ENCODE data around the gene KCND2.
A peak's percentile ranks its signal among the peaks of the same experiment; 100 is the strongest.

KCND2 gene

GRCh38 chr7:120714945-120715344 is 442.0 kb downstream of the KCND2 start:
- DNase-seq: no peak

- no peak for DNase-seq
Measured at GRCh38 chr7:120716307-120716706, 443.3 kb downstream of the KCND2 start.

- no peak for DNase-seq
Measured at GRCh38 chr7:120717166-120717565, 444.2 kb downstream of the KCND2 start.

- no peak for DNase-seq
Measured at GRCh38 chr7:120718361-120718760, 445.4 kb downstream of the KCND2 start.

- no peak for DNase-seq
Measured at GRCh38 chr7:120720317-120720716, 447.3 kb downstream of the KCND2 start.

GRCh38 chr7:120723465-120724385 is 450.8 kb downstream of the KCND2 start:
- DNase-seq: no peak

GRCh38 chr7:120724448-120724847 is 451.5 kb downstream of the KCND2 start:
- no peak for DNase-seq

GRCh38 chr7:120724955-120725354 is 452.0 kb downstream of the KCND2 start:
- no peak for DNase-seq

GRCh38 chr7:120725376-120726039 is 452.5 kb downstream of the KCND2 start:
- DNase-seq: no peak

GRCh38 chr7:120729245-120729644 is 456.3 kb downstream of the KCND2 start:
- DNase-seq: no peak

GRCh38 chr7:120731271-120731670 is 458.3 kb downstream of the KCND2 start:
- no peak for DNase-seq

GRCh38 chr7:120732256-120732655 is 459.3 kb downstream of the KCND2 start:
- no peak for DNase-seq

- no peak for DNase-seq
Measured at GRCh38 chr7:120733143-120733542, 460.2 kb downstream of the KCND2 start.

GRCh38 chr7:120733835-120734234 is 460.9 kb downstream of the KCND2 start:
- no peak for DNase-seq

GRCh38 chr7:120735791-120736190 is 462.8 kb downstream of the KCND2 start:
- DNase-seq: no peak

GRCh38 chr7:120738816-120739215 is 465.8 kb downstream of the KCND2 start:
- DNase-seq: no peak

GRCh38 chr7:120740348-120740747 is 467.4 kb downstream of the KCND2 start:
- DNase-seq: no peak

- peak in 1 of 2 experiments; percentile 4 for DNase-seq
Measured at GRCh38 chr7:120741371-120742042, 468.5 kb downstream of the KCND2 start.

- peak; percentile 45 to 67 for DNase-seq
Measured at GRCh38 chr7:120742372-120742771, 469.4 kb downstream of the KCND2 start.

- DNase-seq: peak in 1 of 2 experiments; percentile 26
Measured at GRCh38 chr7:120743128-120743527, 470.2 kb downstream of the KCND2 start.

GRCh38 chr7:120760050-120760449 is 487.1 kb downstream of the KCND2 start:
- no peak for DNase-seq

GRCh38 chr7:120760851-120761250 is 487.9 kb downstream of the KCND2 start:
- DNase-seq: no peak

- no peak for DNase-seq
Measured at GRCh38 chr7:120770206-120770605, 497.2 kb downstream of the KCND2 start.

GRCh38 chr7:120774481-120774880 is 501.5 kb downstream of the KCND2 start:
- DNase-seq: no peak
